ENCODE data around the gene TFR2.

- TF ChIP-seq CTCF (IDR thresholded peaks at IDR 0.05) = no peak
- TF ChIP-seq POLR2A (IDR thresholded peaks at IDR 0.05) = no peak
These were observed 36.2 kb upstream of the TFR2 start for GRCh38 chr7:100677308-100678267.
